ENCODE measurements around the gene PHLPP1. TPM values are rescaled to one million over a fixed set of nuclear protein-coding genes. Genes with fewer than 3 reads are reported as not detected.
A peak's percentile ranks its signal among the peaks of the same experiment; 100 is the strongest.

PHLPP1 gene
- total and polyA plus RNA-seq, 5 donors from 2014 or later = 0.27 to 20.3 (median 0.52) TPM

DNA sequence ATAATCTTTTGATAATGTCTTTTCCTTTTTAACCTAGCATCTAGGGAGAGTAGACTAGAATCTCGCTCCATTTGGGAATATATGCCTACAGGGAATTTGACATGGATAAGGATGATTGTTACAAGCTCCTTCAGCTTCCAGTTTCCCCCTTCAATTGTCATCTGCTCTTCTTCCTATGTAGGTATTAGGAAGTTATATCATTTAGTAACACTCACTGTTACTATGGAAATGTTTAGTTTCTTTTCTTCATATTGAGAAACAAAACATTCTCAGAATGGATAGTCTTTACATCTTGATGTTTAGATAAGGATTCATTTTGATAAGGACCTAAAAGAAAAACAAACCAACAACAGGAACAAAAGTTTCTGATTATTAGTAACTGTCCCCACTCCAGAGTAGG, 127.6 kb downstream of the PHLPP1 start:
- H3K27ac Mint-ChIP-seq = no peak overlapping the region
- peaks cover 4% of the 10 kb centered on the region for H3K36me3 Mint-ChIP-seq
- H3K4me1 Mint-ChIP-seq = peaks cover 13 to 39% (median 19%) of the 10 kb centered on the region in 4 donors

DNA sequence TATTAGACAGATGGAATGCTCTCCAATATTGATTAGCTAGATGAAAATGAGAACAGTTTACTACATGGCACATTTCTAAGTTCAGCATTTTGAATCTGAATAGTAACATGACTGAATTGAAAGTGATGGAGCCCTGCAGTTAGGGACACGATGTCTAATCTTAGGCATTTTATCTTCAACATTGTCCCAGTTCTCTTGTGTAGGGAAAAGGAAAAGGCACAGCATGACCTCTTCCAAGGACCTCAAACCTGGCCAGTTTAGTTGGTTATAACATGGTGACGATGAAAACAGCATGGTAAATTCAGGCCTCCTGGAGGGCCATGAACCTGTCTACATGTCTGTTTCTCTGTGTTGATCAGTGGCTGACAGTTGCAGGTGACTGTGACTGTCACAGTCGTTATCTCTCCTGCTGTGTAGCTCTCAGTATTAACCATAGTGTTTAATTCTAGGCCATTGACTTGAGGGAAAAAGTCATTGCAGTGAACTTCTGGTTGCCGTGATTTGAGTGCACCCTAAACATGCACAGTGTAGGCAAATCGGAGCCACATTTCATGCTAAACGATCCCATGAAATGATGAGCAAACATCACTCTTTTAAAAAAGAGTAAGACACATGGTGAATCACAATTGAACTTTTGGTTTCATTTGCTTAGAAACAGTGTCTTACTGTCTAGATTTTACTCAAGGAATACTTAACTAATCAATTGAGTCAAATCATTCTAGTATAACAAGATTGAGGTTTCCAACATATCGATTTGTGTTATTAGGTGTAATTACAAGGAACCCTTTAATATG, 129.7 kb downstream of the PHLPP1 start:
- Mint-ChIP-seq H3K4me3 (peak overlapping the region; percentile 22 to 83 (median 68)), H3K9me3 (no peaks in the 10 kb centered on the region), H3K4me1 (peaks cover 13 to 35% (median 16%) of the 10 kb centered on the region in 4 donors), H3K36me3 (no peaks in the 10 kb centered on the region), H3K27ac (peak overlapping the region; percentile 72 to 90 (median 87)), H3K27me3 (no peaks in the 10 kb centered on the region)
- peak; percentile 72 for ATAC-seq (ENCODE audit: low read depth in 2 of 2)
- peak in 2 of 3 donors; percentile 22 to 77 for DNase-seq
- Histone ChIP-seq H3K9me3 (ENCODE audit: control insufficient read depth in 2 of 2, low read length in 2 of 2) (no peaks in the 10 kb centered on the region), H3K27me3 (ENCODE audit: control insufficient read depth, insufficient read depth, low read length) (no peaks in the 10 kb centered on the region), H3K4me1 (ENCODE audit: control insufficient read depth, insufficient read depth, low read length, poor library complexity, severe bottlenecking) (peaks cover 15% of the 10 kb centered on the region), H3K27ac (ENCODE audit: insufficient read depth, low read length, poor library complexity, severe bottlenecking) (peak overlapping the region; percentile 21), H3K36me3 (ENCODE audit: control insufficient read depth, insufficient read depth, low read length) (no peaks in the 10 kb centered on the region), H3K4me3 (ENCODE audit: low read depth, low read length) (peak overlapping the region; percentile 80)

More for the DNA sequence above, 127.6 kb downstream of the PHLPP1 start:
- Histone ChIP-seq H3K9me3 (ENCODE audit: control insufficient read depth in 2 of 2, low read length in 2 of 2) (no peaks in the 10 kb centered on the region), H3K4me3 (ENCODE audit: low read depth, low read length) (no peak overlapping the region), H3K27me3 (ENCODE audit: control insufficient read depth, insufficient read depth, low read length) (no peaks in the 10 kb centered on the region), H3K36me3 (ENCODE audit: control insufficient read depth, insufficient read depth, low read length) (no peaks in the 10 kb centered on the region), H3K4me1 (ENCODE audit: control insufficient read depth, insufficient read depth, low read length, poor library complexity, severe bottlenecking) (peaks cover 15% of the 10 kb centered on the region), H3K27ac (ENCODE audit: insufficient read depth, low read length, poor library complexity, severe bottlenecking) (no peak overlapping the region)
- ATAC-seq (ENCODE audit: low read depth in 2 of 2) (no peak), DNase-seq (no peak)
- Mint-ChIP-seq H3K4me3 (no peak overlapping the region), H3K27me3 (no peaks in the 10 kb centered on the region), H3K9me3 (no peaks in the 10 kb centered on the region)

DNA sequence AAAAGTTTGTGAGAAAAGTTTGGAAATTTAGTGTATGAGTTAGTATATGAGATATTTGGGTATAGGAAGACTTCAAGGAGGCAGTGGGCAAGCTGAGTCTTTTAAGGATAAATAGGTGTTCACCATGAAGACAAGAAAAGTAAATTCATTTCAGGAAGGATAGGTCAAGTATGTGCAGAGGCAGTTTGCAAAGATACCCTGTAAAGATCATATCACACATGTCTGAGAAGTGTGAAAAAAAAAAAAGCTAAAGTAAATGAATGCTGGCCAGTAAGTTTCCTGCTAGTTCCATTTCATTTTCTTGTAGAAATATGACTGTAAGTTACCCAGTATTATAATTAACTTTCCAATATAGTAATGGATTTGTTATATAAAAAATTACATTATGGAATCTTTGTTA, 131.0 kb downstream of the PHLPP1 start:
- ATAC-seq (ENCODE audit: low read depth in 2 of 2) (no peak), DNase-seq (no peak)
- peaks cover 15% of the 10 kb centered on the region for H3K4me1 ChIP-seq (ENCODE audit: control insufficient read depth, insufficient read depth, low read length, poor library complexity, severe bottlenecking)
- Mint-ChIP-seq H3K4me3 (peak overlapping the region in 3 of 4 donors; percentile 8 to 19 (median 13)), H3K36me3 (no peaks in the 10 kb centered on the region), H3K4me1 (peaks cover 13 to 34% (median 20%) of the 10 kb centered on the region in 4 donors), H3K27ac (peak overlapping the region in 2 of 3 donors; percentile 35 to 56), H3K9me3 (no peaks in the 10 kb centered on the region), H3K27me3 (no peaks in the 10 kb centered on the region)
- no peaks in the 10 kb centered on the region for H3K36me3 ChIP-seq (ENCODE audit: control insufficient read depth, insufficient read depth, low read length)
- H3K9me3 ChIP-seq (ENCODE audit: control insufficient read depth in 2 of 2, low read length in 2 of 2) = no peaks in the 10 kb centered on the region
- no peak overlapping the region for H3K4me3 ChIP-seq (ENCODE audit: low read depth, low read length)
- H3K27ac ChIP-seq (ENCODE audit: insufficient read depth, low read length, poor library complexity, severe bottlenecking) = no peak overlapping the region
- H3K27me3 ChIP-seq (ENCODE audit: control insufficient read depth, insufficient read depth, low read length) = no peaks in the 10 kb centered on the region

DNA sequence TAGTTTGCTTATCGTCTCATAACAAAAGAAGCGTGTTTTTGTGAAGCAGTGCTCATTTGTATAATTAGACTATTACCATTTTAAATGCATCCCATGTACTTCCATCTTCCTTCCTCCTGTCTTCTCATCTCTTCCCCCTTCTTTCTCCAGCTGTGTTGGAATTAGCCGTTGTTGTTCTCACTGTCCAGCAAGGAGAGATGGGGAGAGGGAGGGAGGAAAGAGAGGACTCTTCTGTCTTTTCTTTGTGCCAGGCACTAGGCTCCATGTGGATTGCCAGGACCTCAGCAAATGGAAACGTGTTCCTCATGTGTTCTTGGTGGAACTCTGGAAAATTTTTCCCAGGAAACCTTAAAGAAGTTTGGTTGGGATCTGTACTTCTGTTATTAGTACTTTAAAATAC, 131.7 kb downstream of the PHLPP1 start:
- DNase-seq (no peak), ATAC-seq (ENCODE audit: low read depth in 2 of 2) (no peak)
- H3K9me3 ChIP-seq (ENCODE audit: control insufficient read depth in 2 of 2, low read length in 2 of 2) = no peaks in the 10 kb centered on the region
- no peaks in the 10 kb centered on the region for H3K9me3 Mint-ChIP-seq
- H3K27me3 ChIP-seq (ENCODE audit: control insufficient read depth, insufficient read depth, low read length) = no peaks in the 10 kb centered on the region
- H3K4me3 ChIP-seq (ENCODE audit: low read depth, low read length) = no peak overlapping the region
- peaks cover 13 to 30% (median 20%) of the 10 kb centered on the region in 4 donors for H3K4me1 Mint-ChIP-seq
- no peak overlapping the region for H3K27ac ChIP-seq (ENCODE audit: insufficient read depth, low read length, poor library complexity, severe bottlenecking)
- no peak overlapping the region for H3K27ac Mint-ChIP-seq
- no peaks in the 10 kb centered on the region for H3K36me3 Mint-ChIP-seq
- H3K4me3 Mint-ChIP-seq = no peak overlapping the region
- H3K4me1 ChIP-seq (ENCODE audit: control insufficient read depth, insufficient read depth, low read length, poor library complexity, severe bottlenecking) = peaks cover 15% of the 10 kb centered on the region
- H3K27me3 Mint-ChIP-seq = no peaks in the 10 kb centered on the region
- H3K36me3 ChIP-seq (ENCODE audit: control insufficient read depth, insufficient read depth, low read length) = no peaks in the 10 kb centered on the region

DNA sequence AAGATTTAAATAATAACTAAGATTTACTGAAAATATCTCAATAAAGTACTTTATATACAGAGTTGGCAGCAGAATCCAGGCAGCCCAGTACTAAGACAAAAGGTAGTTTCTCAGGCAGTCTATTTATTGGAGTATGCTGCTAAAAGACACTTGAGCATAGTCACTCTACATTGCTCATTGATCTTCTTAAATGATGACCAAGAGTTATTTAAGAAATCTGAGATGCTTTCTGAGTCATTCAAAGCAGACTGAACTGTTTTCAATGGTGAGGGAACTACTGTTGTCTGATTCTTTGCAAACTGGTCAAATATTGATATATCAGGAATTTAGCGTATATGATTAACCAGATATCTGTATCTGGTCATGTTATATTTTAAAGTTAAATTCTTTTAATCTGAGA, 133.6 kb downstream of the PHLPP1 start:
- Mint-ChIP-seq H3K27ac (no peak overlapping the region), H3K36me3 (no peaks in the 10 kb centered on the region), H3K4me3 (no peak overlapping the region), H3K27me3 (no peaks in the 10 kb centered on the region), H3K4me1 (peaks cover 12 to 20% (median 17%) of the 10 kb centered on the region in 4 donors), H3K9me3 (no peaks in the 10 kb centered on the region)
- Histone ChIP-seq H3K4me3 (ENCODE audit: low read depth, low read length) (no peak overlapping the region), H3K36me3 (ENCODE audit: control insufficient read depth, insufficient read depth, low read length) (no peaks in the 10 kb centered on the region), H3K27ac (ENCODE audit: insufficient read depth, low read length, poor library complexity, severe bottlenecking) (no peak overlapping the region), H3K27me3 (ENCODE audit: control insufficient read depth, insufficient read depth, low read length) (no peaks in the 10 kb centered on the region), H3K9me3 (ENCODE audit: control insufficient read depth in 2 of 2, low read length in 2 of 2) (no peaks in the 10 kb centered on the region), H3K4me1 (ENCODE audit: control insufficient read depth, insufficient read depth, low read length, poor library complexity, severe bottlenecking) (peaks cover 15% of the 10 kb centered on the region)
- DNase-seq (no peak), ATAC-seq (ENCODE audit: low read depth in 2 of 2) (no peak)

DNA sequence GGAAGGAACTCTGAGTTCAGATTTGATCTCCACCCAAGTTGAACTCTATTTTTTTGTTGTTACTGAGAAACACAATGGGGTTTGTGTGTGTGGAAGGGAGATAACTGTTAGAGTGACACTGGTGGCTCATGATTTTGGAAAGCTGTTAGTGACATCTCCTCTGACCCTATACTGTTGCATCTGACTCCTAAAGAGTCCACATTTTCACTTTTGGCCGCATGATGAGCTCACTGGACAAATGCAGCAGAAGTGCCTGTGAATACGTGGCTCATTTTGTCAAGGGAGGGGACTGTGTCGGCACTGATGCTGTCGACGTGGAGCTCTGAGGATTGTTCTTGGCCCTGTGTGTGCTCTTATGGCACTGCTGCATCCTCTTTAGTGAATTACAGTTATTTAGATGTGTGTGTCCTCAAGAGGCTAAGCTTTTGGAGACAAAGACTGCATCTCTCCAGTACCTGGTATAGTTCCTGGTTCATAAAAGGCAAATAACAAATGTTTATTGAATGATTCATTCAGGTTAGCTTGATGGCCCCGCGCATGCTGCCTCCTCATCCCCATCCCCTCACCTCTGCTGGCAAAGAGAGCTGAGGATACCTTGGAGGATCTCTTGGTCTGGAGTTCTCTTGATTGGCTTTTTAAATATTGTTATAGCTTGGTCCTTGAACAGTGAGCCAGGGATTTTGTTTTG, 135.4 kb downstream of the PHLPP1 start:
- no peak for DNase-seq
- H3K4me3 ChIP-seq (ENCODE audit: low read depth, low read length) = no peak overlapping the region
- H3K4me3 Mint-ChIP-seq = no peak overlapping the region
- H3K9me3 ChIP-seq (ENCODE audit: control insufficient read depth in 2 of 2, low read length in 2 of 2) = no peaks in the 10 kb centered on the region
- no peak overlapping the region for H3K27ac ChIP-seq (ENCODE audit: insufficient read depth, low read length, poor library complexity, severe bottlenecking)
- H3K27me3 Mint-ChIP-seq = no peaks in the 10 kb centered on the region
- H3K4me1 Mint-ChIP-seq = peaks cover 4 to 11% (median 7%) of the 10 kb centered on the region in 4 donors
- H3K36me3 ChIP-seq (ENCODE audit: control insufficient read depth, insufficient read depth, low read length) = no peaks in the 10 kb centered on the region
- H3K4me1 ChIP-seq (ENCODE audit: control insufficient read depth, insufficient read depth, low read length, poor library complexity, severe bottlenecking) = peaks cover 3% of the 10 kb centered on the region
- peak overlapping the region in 1 of 3 donors; percentile 37 for H3K27ac Mint-ChIP-seq
- H3K9me3 Mint-ChIP-seq = no peaks in the 10 kb centered on the region
- no peaks in the 10 kb centered on the region for H3K27me3 ChIP-seq (ENCODE audit: control insufficient read depth, insufficient read depth, low read length)
- no peaks in the 10 kb centered on the region for H3K36me3 Mint-ChIP-seq
- no peak for ATAC-seq (ENCODE audit: low read depth in 2 of 2)

DNA sequence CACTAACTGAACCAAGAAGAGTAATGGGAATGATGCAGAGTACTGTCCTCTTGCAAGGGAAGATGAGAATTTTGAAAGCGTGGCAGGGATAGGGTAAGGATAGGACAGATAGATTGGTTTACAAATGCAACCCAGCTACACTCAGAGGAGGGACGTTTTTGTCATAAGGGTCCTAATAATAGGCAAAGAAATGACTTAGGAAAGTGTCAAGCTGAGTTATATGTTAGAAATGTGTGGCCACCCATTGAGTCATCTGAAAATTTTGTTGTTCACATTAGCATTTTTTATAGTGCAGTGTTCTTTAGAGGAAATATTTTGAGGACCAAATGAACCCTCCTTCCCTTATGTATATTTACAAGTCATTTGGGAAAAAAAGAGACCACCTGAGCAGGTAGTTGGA, 137.5 kb downstream of the PHLPP1 start:
- no peak overlapping the region for H3K4me3 Mint-ChIP-seq
- H3K36me3 ChIP-seq (ENCODE audit: control insufficient read depth, insufficient read depth, low read length) = no peaks in the 10 kb centered on the region
- H3K9me3 Mint-ChIP-seq = no peaks in the 10 kb centered on the region
- no peaks in the 10 kb centered on the region for H3K27me3 ChIP-seq (ENCODE audit: control insufficient read depth, insufficient read depth, low read length)
- H3K36me3 Mint-ChIP-seq = no peaks in the 10 kb centered on the region
- peaks cover 2 to 12% (median 4%) of the 10 kb centered on the region in 4 donors for H3K4me1 Mint-ChIP-seq
- no peak overlapping the region for H3K27ac Mint-ChIP-seq
- H3K4me1 ChIP-seq (ENCODE audit: control insufficient read depth, insufficient read depth, low read length, poor library complexity, severe bottlenecking) = no peaks in the 10 kb centered on the region
- DNase-seq = no peak
- no peaks in the 10 kb centered on the region for H3K9me3 ChIP-seq (ENCODE audit: control insufficient read depth in 2 of 2, low read length in 2 of 2)
- no peak overlapping the region for H3K27ac ChIP-seq (ENCODE audit: insufficient read depth, low read length, poor library complexity, severe bottlenecking)
- no peak overlapping the region for H3K4me3 ChIP-seq (ENCODE audit: low read depth, low read length)
- ATAC-seq (ENCODE audit: low read depth in 2 of 2) = no peak
- H3K27me3 Mint-ChIP-seq = no peaks in the 10 kb centered on the region
